Muscle layer of duodenum (tissue), 2 donors: ENCODE measurements around the gene RALGDS.
"Not testable (repeated sequence)": the region's sequence is repeated elsewhere in the genome, so short reads cannot be mapped to it uniquely, and the experiment has no call there.

Experiments used
- H3K27ac ChIP-seq: one replicate; pipeline ENCODE4 v1.7.0; 2013; ENCODE audit warnings: mild to moderate bottlenecking, low read length
- H3K27me3 ChIP-seq: one replicate; pipeline ENCODE4 v1.7.0; 2013; ENCODE audit warnings: low read depth, mild to moderate bottlenecking, control low read depth, low read length
- H3K36me3 ChIP-seq, 2 donors: one replicate each; pipeline ENCODE4 v1.7.0; 2013; ENCODE audit warnings: low read length in 2 of 2, control low read depth in 1 of 2, mild to moderate bottlenecking in 1 of 2; ENCODE audit not compliant: insufficient read depth in 2 of 2, control insufficient read depth in 1 of 2
- H3K4me1 ChIP-seq, 2 donors: one replicate each; pipeline ENCODE4 v1.7.0; 2013; ENCODE audit warnings: low read length in 2 of 2, mild to moderate bottlenecking in 2 of 2, control low read depth in 1 of 2, moderate library complexity in 1 of 2; ENCODE audit not compliant: insufficient read depth in 2 of 2, control insufficient read depth in 1 of 2
- H3K4me3 ChIP-seq, 2 donors: one replicate each; pipeline ENCODE4 v1.7.0; 2013; ENCODE audit warnings: low read length in 2 of 2, low read depth in 1 of 2, mild to moderate bottlenecking in 1 of 2
- H3K9me3 ChIP-seq, 2 donors: one replicate each; pipeline ENCODE4 v1.7.0; 2013; ENCODE audit warnings: low read length in 2 of 2, control low read depth in 1 of 2, mild to moderate bottlenecking in 1 of 2; ENCODE audit not compliant: control insufficient read depth in 1 of 2
- donor health status: healthy.

The RALGDS gene

GRCh38 chr9:133098871-133099270 is 22.2 kb downstream of the RALGDS start:
- Histone ChIP-seq H3K4me3 (no peak overlapping the region), H3K36me3 (peaks cover 56 to 78% of the 10 kb centered on the region in 2 donors), H3K27me3 (no peaks in the 10 kb centered on the region), H3K4me1 (no peaks in the 10 kb centered on the region), H3K9me3 (peaks cover 0 to 10% of the 10 kb centered on the region in 2 donors), H3K27ac (no peak overlapping the region)

GRCh38 chr9:133098104-133098754 is 22.8 kb downstream of the RALGDS start:
- no peak overlapping the region for H3K4me3 ChIP-seq
- no peaks in the 10 kb centered on the region for H3K4me1 ChIP-seq
- H3K36me3 ChIP-seq = peaks cover 56 to 72% of the 10 kb centered on the region in 2 donors
- H3K9me3 ChIP-seq = peaks cover 0 to 10% of the 10 kb centered on the region in 2 donors
- H3K27me3 ChIP-seq = no peaks in the 10 kb centered on the region
- H3K27ac ChIP-seq = no peak overlapping the region

- Histone ChIP-seq H3K27me3 (no peaks in the 10 kb centered on the region), H3K27ac (no peak overlapping the region), H3K4me1 (no peaks in the 10 kb centered on the region), H3K4me3 (no peak overlapping the region), H3K9me3 (peaks cover 0 to 10% of the 10 kb centered on the region in 2 donors), H3K36me3 (peaks cover 25 to 38% of the 10 kb centered on the region in 2 donors)
These were observed 26.1 kb downstream of the RALGDS start for GRCh38 chr9:133094842-133095393.

- peaks cover 0 to 10% of the 10 kb centered on the region in 2 donors for H3K9me3 ChIP-seq
- peaks cover 21 to 33% of the 10 kb centered on the region in 2 donors for H3K36me3 ChIP-seq
- H3K4me1 ChIP-seq, H3K27me3 ChIP-seq, H3K27ac ChIP-seq, H3K4me3 ChIP-seq: not testable (repeated sequence)
These were observed 26.7 kb downstream of the RALGDS start for GRCh38 chr9:133094351-133094750.

GRCh38 chr9:133090752-133091385 is 30.2 kb downstream of the RALGDS start:
- Histone ChIP-seq H3K9me3 (peaks cover 0 to 2% of the 10 kb centered on the region in 2 donors), H3K4me1 (no peaks in the 10 kb centered on the region), H3K36me3 (no peaks in the 10 kb centered on the region), H3K27me3 (no peaks in the 10 kb centered on the region), H3K27ac (no peak overlapping the region), H3K4me3 (no peak overlapping the region)

- H3K36me3 ChIP-seq = no peaks in the 10 kb centered on the region
- H3K4me1 ChIP-seq = no peaks in the 10 kb centered on the region
- H3K27me3 ChIP-seq = no peaks in the 10 kb centered on the region
- H3K9me3 ChIP-seq = no peaks in the 10 kb centered on the region
- H3K4me3 ChIP-seq = no peak overlapping the region
- no peak overlapping the region for H3K27ac ChIP-seq
These were observed 30.9 kb downstream of the RALGDS start for GRCh38 chr9:133090187-133090586.

- no peak overlapping the region for H3K27ac ChIP-seq
- H3K27me3 ChIP-seq = no peaks in the 10 kb centered on the region
- H3K4me3 ChIP-seq = no peak overlapping the region
These were observed 31.8 kb downstream of the RALGDS start for GRCh38 chr9:133089271-133089671.

GRCh38 chr9:133088756-133089155 is 32.3 kb downstream of the RALGDS start:
- Histone ChIP-seq H3K36me3 (no peaks in the 10 kb centered on the region), H3K27me3 (no peaks in the 10 kb centered on the region), H3K4me1 (no peaks in the 10 kb centered on the region), H3K4me3 (no peak overlapping the region), H3K9me3 (no peaks in the 10 kb centered on the region), H3K27ac (no peak overlapping the region)

More at GRCh38 chr9:133089271-133089671, 31.8 kb downstream of the RALGDS start:
- Histone ChIP-seq H3K4me1 (no peaks in the 10 kb centered on the region), H3K36me3 (no peaks in the 10 kb centered on the region), H3K9me3 (no peaks in the 10 kb centered on the region)

GRCh38 chr9:133088146-133088750 is 32.8 kb downstream of the RALGDS start:
- no peaks in the 10 kb centered on the region for H3K9me3 ChIP-seq
- no peak overlapping the region for H3K27ac ChIP-seq

GRCh38 chr9:133087429-133088145 is 33.5 kb downstream of the RALGDS start:
- Histone ChIP-seq H3K4me1 (no peaks in the 10 kb centered on the region), H3K27me3 (no peaks in the 10 kb centered on the region), H3K36me3 (no peaks in the 10 kb centered on the region), H3K9me3 (no peaks in the 10 kb centered on the region), H3K4me3 (no peak overlapping the region), H3K27ac (no peak overlapping the region)

More at GRCh38 chr9:133088146-133088750, 32.8 kb downstream of the RALGDS start:
- Histone ChIP-seq H3K36me3 (no peaks in the 10 kb centered on the region), H3K4me1 (no peaks in the 10 kb centered on the region), H3K27me3 (no peaks in the 10 kb centered on the region), H3K4me3 (no peak overlapping the region)

GRCh38 chr9:133086894-133087293 is 34.1 kb downstream of the RALGDS start:
- Histone ChIP-seq H3K36me3 (no peaks in the 10 kb centered on the region), H3K27ac (no peak overlapping the region), H3K4me1 (no peaks in the 10 kb centered on the region), H3K27me3 (no peaks in the 10 kb centered on the region), H3K9me3 (no peaks in the 10 kb centered on the region), H3K4me3 (no peak overlapping the region)
